IMR-90 (cell line): ENCODE results near the gene CXCL8.

Source experiments
- POLR2A ChIP-seq: IDR thresholded peaks from 2 replicates; pipeline ENCODE4 v1.6.1; 2012; ENCODE audit warnings: mild to moderate bottlenecking, low read depth, low read length
- RAD21 ChIP-seq: IDR thresholded peaks from 2 replicates; pipeline ENCODE4 v1.6.1; 2012; ENCODE audit warnings: low read length, improper control_type of control experiment
- TF ChIP-seq, protein P1 (sequence below): conservative IDR thresholded peaks from 2 replicates; pipeline ENCODE4 v1.5.1; 2012; ENCODE audit warnings: mild to moderate bottlenecking, low read depth, low read length, improper control_type of control experiment
- TF ChIP-seq, protein P2 (sequence below): fragments of 150-350 bp; IDR thresholded peaks from 2 replicates; pipeline ENCODE4 v1.6.1; 2017; ENCODE audit warnings: mild to moderate bottlenecking, antibody characterized with exemption, low read length, low read depth

DNA sequence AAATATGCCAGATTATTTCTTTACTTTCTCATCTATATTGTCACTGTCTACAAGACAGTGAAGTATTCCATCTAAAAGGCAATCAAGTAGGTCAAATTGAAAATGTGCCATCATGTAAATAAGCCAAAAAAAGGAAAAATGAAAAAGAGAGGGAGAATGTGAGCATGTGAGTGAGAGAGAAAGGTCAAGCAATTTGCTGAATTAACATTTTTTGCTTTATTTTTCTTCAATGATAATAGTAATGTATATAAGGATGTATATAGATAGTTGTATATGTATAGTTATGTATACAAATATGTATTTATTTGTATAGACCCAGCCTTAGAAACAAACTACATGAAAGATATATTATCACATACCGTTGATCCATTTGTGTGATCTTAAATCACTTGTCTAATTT lies 11.5 kb downstream of the CXCL8 start:
- TF ChIP-seq RAD21 (no peak), POLR2A (no peak)
- TF ChIP-seq, protein P1, sequence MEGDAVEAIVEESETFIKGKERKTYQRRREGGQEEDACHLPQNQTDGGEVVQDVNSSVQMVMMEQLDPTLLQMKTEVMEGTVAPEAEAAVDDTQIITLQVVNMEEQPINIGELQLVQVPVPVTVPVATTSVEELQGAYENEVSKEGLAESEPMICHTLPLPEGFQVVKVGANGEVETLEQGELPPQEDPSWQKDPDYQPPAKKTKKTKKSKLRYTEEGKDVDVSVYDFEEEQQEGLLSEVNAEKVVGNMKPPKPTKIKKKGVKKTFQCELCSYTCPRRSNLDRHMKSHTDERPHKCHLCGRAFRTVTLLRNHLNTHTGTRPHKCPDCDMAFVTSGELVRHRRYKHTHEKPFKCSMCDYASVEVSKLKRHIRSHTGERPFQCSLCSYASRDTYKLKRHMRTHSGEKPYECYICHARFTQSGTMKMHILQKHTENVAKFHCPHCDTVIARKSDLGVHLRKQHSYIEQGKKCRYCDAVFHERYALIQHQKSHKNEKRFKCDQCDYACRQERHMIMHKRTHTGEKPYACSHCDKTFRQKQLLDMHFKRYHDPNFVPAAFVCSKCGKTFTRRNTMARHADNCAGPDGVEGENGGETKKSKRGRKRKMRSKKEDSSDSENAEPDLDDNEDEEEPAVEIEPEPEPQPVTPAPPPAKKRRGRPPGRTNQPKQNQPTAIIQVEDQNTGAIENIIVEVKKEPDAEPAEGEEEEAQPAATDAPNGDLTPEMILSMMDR: no peak
- TF ChIP-seq, protein P2, sequence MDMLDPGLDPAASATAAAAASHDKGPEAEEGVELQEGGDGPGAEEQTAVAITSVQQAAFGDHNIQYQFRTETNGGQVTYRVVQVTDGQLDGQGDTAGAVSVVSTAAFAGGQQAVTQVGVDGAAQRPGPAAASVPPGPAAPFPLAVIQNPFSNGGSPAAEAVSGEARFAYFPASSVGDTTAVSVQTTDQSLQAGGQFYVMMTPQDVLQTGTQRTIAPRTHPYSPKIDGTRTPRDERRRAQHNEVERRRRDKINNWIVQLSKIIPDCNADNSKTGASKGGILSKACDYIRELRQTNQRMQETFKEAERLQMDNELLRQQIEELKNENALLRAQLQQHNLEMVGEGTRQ: no peak
